HL-60 (cell line): ENCODE results near the gene ALPK1.

ENCODE experiments used
- DNase-seq, 2 experiments: peaks; one replicate each; pipeline ENCODE4 v3.0.0-alpha.2; 2010 to 2020; ENCODE audit warnings: low read depth in 1 of 2, low spot score in 1 of 2
- H3K27ac ChIP-seq: fragments of 250-450 bp; sonication (Bioruptor Pico); replicated peaks from 2 replicates; pipeline ENCODE4 v1.5.1; 2020; ENCODE audit warnings: mild to moderate bottlenecking, moderate library complexity
- H3K27me3 ChIP-seq: fragments of 250-450 bp; sonication (Bioruptor Pico); 2 replicates; pipeline ENCODE4 v1.5.1; 2021; ENCODE audit warnings: mild to moderate bottlenecking, moderate library complexity; ENCODE audit not compliant: insufficient read depth, poor library complexity, severe bottlenecking
- H3K4me3 ChIP-seq: replicated peaks from 2 replicates; pipeline ENCODE4 v1.5.1; 2011; ENCODE audit warnings: mild to moderate bottlenecking, control low read depth, low read length; ENCODE audit not compliant: insufficient read depth
- GABPA ChIP-seq: IDR thresholded peaks from 2 replicates; pipeline ENCODE4 v1.6.1; 2012; ENCODE audit warnings: low read depth
- POLR2AphosphoS5 ChIP-seq: IDR thresholded peaks from 2 replicates; pipeline ENCODE4 v1.6.1; 2012; ENCODE audit warnings: low read depth
- SPI1 ChIP-seq: IDR thresholded peaks from 2 replicates; pipeline ENCODE4 v1.6.1; 2012; ENCODE audit warnings: low read depth, mild to moderate bottlenecking, borderline replicate concordance
- TF ChIP-seq, protein P1 (sequence below): IDR thresholded peaks from one replicate; pipeline ENCODE4 v1.5.1; 2011; ENCODE audit warnings: low read length, control low read depth, inconsistent platforms; ENCODE audit not compliant: insufficient read depth
- TF ChIP-seq, protein P2 (sequence below): IDR thresholded peaks from 2 replicates; pipeline ENCODE4 v1.6.1; 2012; ENCODE audit warnings: low read depth; ENCODE audit not compliant: insufficient replicate concordance

The ALPK1 gene

DNA sequence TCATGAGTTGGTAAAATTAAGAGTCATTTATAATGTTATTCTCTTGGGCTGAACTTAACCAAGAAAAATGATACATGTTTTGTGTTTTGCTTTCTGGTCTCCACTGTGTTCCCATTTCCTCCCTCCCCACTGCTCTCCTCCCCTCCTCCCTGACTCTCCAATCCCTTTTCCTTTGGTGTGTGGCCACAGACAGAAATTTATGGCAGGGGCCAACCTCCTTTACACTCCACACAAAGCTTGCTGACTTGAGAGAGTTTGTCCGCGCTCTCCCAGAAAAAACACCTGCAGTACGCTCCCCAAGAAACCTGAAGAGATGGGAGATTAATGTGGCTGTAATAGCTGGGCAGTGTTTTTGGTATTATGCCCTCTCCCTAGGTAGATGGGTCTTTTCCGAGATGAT, 88.9 kb downstream of the ALPK1 start:
- no peaks in the 10 kb centered on the region for H3K27me3 ChIP-seq
- no peak overlapping the region for H3K4me3 ChIP-seq
- TF ChIP-seq SPI1 (no peak), POLR2AphosphoS5 (no peak), GABPA (no peak)
- TF ChIP-seq, protein P1, sequence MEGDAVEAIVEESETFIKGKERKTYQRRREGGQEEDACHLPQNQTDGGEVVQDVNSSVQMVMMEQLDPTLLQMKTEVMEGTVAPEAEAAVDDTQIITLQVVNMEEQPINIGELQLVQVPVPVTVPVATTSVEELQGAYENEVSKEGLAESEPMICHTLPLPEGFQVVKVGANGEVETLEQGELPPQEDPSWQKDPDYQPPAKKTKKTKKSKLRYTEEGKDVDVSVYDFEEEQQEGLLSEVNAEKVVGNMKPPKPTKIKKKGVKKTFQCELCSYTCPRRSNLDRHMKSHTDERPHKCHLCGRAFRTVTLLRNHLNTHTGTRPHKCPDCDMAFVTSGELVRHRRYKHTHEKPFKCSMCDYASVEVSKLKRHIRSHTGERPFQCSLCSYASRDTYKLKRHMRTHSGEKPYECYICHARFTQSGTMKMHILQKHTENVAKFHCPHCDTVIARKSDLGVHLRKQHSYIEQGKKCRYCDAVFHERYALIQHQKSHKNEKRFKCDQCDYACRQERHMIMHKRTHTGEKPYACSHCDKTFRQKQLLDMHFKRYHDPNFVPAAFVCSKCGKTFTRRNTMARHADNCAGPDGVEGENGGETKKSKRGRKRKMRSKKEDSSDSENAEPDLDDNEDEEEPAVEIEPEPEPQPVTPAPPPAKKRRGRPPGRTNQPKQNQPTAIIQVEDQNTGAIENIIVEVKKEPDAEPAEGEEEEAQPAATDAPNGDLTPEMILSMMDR: no peak
- TF ChIP-seq, protein P2, sequence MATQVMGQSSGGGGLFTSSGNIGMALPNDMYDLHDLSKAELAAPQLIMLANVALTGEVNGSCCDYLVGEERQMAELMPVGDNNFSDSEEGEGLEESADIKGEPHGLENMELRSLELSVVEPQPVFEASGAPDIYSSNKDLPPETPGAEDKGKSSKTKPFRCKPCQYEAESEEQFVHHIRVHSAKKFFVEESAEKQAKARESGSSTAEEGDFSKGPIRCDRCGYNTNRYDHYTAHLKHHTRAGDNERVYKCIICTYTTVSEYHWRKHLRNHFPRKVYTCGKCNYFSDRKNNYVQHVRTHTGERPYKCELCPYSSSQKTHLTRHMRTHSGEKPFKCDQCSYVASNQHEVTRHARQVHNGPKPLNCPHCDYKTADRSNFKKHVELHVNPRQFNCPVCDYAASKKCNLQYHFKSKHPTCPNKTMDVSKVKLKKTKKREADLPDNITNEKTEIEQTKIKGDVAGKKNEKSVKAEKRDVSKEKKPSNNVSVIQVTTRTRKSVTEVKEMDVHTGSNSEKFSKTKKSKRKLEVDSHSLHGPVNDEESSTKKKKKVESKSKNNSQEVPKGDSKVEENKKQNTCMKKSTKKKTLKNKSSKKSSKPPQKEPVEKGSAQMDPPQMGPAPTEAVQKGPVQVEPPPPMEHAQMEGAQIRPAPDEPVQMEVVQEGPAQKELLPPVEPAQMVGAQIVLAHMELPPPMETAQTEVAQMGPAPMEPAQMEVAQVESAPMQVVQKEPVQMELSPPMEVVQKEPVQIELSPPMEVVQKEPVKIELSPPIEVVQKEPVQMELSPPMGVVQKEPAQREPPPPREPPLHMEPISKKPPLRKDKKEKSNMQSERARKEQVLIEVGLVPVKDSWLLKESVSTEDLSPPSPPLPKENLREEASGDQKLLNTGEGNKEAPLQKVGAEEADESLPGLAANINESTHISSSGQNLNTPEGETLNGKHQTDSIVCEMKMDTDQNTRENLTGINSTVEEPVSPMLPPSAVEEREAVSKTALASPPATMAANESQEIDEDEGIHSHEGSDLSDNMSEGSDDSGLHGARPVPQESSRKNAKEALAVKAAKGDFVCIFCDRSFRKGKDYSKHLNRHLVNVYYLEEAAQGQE: no peak
- DNase-seq: no peak
- H3K27ac ChIP-seq: no peak overlapping the region

DNA sequence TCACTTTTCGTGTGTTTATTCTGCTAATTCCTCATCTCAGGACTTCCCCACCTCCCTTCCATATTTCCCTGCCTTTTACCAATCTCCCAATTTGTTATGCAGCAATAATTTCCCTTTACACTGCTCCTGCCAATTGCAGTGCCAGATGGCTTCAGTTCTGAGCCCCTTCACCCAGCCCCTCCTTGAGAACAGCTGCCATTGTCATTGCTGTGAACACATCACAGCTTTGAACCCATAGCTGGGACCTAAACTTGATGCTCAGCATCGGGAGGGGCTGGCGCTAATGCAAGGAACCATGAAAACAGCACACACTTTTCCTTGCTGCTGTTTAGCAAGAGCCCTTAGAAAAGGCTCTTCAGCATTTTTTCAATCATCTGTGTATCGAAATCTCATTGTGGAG, 104.9 kb downstream of the ALPK1 start:
- no peak overlapping the region for H3K27ac ChIP-seq
- no peak overlapping the region for H3K4me3 ChIP-seq
- H3K27me3 ChIP-seq: no peaks in the 10 kb centered on the region
- TF ChIP-seq, protein P2: no peak
- TF ChIP-seq POLR2AphosphoS5: no peak
- no peak for TF ChIP-seq SPI1
- no peak for DNase-seq

DNA sequence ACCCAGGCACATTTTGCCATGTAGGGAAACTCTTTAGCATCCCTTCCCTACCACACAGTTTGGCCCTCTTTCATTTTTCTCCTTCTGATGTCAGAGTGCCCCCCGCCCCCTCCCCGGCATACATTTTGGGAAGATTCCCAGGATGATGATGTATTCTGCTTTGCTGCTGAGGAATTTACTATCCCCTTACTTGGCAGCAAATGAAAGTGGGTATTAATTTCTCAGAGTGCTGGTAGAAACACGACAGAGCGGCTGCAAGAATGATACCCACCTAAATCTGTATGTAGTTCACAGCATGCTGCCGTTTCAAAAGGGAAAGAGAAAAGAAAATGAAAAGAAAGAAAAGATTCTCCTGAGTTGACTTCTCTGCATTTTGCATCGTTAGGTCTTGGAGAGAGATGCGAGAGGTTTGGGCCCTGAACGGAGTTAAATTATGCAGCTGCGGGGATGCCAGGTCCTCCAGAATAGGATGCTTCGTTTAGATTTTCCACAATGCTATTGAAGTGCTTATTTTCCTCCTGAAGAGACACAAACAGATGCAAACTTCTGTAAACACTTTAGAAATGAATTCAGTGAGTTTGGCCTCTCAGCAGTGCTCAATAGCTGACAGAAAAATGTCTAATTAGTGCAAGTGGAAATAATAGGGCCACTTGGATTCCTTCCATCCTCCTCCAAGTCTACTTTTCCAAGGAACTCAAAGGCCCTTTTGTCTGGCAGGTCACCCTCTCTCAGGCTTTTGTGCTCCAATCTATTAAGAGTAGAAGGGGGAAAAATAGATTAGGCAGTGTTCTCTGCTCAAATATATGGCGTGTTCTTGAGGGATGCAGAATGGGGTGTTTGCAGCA, 106.2 kb downstream of the ALPK1 start:
- TF ChIP-seq, protein P2: no peak
- no peak for TF ChIP-seq SPI1
- Histone ChIP-seq H3K27me3 (no peaks in the 10 kb centered on the region), H3K4me3 (no peak overlapping the region), H3K27ac (no peak overlapping the region)
- DNase-seq: no peak

DNA sequence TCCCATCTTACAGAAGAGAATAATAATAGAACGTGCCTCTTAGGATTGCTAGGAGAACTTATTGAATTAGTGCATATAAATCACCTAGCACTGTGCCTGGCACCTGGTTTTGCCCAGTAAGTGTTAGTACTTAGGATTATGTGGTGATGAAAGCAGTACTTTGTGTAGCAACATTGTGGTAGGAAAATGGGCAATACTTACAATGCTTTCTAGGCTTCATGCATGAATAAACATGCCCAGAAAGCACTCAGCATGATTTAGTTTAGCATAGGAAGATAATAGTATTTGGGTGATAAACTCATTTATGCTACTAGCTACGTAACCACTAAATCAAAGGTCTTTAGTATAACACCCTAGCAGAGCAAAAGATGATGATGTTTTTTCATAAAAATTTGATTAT, 113.2 kb downstream of the ALPK1 start:
- H3K27ac ChIP-seq: no peak overlapping the region
- DNase-seq: no peak
- TF ChIP-seq, protein P2: no peak
- TF ChIP-seq, protein P1: no peak
- no peak for TF ChIP-seq GABPA
- H3K27me3 ChIP-seq: no peaks in the 10 kb centered on the region
- no peak overlapping the region for H3K4me3 ChIP-seq
